ENCODE data around the gene RAB3B.
"Not testable (repeated sequence)": the region's sequence is repeated elsewhere in the genome, so short reads cannot be mapped to it uniquely, and the experiment has no call there.

RAB3B gene

DNA sequence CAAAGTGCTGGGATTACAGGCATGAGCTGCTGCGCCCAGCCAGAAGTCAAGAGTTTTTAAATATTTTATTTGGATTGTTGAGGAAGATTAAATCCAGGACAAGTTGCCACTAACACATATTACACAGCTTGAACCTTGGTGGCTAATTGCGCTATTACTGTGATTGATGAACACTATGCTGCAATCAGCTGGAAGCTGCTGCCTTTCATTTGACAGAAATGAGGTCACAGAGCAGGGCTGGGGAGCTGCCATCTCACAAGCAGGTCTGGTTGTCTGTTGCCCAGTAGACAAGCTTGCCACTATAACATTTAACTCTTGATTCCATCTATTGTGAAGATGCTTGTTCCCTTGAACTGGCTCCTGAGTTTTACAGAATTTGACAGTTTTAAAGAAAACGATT is 74.5 kb downstream of the RAB3B start:
- DNase-seq, result no peak

DNA sequence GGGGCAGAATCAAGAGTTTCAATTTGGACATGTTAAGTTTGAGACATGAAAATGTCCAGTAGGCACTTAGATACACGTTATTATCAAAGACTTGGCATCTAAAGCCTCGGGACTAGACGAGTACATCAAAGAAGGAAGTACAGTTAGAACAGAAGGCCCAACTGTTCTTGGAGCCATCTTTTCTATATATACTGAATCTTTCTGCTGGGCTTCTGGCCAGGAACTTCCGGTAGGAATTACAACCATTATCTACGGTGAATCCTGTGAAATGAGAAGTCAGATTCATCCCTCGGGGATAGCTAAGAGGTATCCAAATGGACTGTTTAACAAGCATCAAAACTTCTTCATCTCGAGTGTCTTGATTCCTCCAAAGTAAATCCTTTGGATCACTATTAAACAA is 77.6 kb downstream of the RAB3B start:
- DNase-seq, result no peak

DNA sequence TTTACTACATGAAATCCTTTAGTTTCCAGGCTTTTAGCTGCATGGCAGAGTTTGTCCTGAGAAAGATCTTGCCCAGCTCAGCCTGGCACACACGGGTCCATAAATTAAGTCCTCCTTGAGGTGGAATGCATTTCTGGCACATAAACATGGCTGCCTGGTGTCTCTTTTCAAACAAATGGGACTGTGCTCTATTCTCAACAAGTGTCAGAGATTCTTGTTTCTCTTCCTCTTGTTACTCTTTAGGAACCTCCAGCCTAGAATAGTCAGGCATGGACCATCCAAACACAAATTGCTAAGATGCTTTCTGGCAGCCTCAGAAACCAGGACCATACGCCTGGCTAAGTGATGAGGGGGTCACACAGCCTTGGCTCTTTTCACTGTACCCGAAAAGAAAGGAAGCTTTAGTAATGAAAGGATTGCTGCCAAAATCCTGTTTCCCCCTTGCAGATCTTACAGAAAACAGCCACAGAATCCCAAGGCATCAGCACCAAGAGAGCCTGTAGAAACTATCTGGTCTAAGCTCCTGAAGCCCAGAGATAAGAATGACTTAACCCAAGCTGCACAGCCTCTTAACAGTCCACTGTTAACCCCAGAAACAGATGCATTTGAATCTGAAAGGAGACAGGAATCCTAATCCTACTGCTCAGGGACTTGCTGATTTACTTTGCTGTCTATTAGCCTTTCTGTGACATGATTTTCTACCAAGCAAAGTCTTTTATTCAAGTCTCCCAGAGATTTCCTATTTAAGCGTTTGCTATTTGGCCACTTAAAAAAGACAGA is 80.1 kb downstream of the RAB3B start:
- DNase-seq, result no peak

DNA sequence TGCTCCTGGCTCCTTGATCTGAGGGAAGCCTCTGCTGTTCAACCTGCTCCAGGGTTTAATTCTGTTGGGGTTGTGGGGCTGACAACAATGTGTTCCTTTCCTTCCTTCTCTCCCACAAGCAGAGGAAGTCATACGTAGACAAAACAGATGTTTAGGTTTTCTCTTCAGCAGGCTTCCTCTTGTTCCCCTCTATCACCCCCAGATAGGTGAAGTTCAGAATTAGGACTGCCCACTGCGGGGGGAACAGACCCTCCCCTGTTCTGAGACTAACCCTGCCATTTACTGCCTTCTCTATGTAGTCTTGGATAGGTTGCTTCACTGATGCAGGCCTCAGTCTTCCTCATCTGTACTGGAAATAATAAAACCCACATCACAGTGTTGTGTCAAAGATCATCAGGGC is 82.0 kb downstream of the RAB3B start:
- DNase-seq, result no peak

DNA sequence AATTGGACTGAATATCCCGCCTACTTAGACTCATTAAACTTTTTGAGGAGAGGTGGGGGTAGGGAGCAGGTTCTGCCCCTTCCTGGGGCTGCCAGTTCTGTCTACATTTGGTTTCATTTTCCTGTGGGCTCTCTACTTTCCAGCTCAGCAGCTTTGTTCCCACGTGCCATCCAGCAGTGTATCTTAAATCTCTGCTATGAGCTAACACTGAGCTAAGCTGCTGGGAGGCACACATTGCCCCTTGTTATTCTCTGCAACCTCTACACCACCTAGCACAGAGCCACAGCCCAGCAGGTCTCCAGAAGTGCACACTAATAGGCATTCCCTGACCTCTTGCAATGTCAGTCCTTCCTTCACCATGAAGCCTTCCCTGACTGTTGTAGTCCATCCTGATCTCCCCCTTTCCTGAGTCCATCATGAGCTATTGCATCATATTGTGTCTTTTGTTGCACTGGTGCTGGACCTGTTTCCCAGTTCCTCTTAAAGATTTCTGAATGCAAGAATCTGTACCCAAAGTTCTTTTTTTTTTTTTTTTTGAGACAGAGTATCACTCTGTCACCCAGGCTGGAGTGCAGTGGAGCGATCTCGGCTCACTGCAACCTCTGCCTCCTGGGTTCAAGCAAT is 83.3 kb downstream of the RAB3B start:
- DNase-seq, result no peak

DNA sequence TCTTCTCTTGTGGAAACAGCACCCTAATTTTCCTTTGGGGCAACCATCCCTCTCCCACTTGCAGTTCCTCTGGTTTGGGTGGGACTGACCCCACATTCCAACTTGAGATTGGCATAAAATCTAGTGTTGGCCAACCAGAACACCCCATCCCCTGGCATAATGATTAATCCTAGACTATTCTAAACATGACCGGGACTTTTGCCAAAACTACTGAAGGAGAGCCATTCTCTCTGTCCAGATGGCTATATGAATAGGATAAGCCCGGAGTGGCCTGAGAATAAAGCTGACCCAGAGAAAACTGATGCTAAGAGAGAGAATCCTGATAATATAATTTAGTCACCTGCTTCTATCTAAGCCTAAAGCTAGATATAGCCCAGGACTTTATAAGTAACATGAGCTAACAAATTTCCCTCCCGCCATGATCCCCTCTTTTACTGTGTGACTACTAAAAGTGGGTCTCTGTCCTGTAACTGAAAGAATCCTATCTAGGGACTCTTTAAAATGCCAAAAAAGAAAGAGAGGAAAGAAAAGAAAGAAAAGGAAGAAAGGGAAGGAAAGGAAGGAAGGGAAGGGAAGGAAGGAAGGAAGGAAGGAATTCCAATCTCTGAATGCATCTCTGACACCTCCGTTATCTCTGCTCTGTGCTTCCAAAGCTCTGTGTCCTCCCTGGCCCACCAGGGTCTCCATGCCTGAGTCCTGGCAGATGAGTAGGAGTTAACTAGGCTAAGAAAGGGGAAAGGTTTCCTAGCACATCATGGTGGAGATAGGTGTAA is 84.0 kb downstream of the RAB3B start:
- no peak for DNase-seq

DNA sequence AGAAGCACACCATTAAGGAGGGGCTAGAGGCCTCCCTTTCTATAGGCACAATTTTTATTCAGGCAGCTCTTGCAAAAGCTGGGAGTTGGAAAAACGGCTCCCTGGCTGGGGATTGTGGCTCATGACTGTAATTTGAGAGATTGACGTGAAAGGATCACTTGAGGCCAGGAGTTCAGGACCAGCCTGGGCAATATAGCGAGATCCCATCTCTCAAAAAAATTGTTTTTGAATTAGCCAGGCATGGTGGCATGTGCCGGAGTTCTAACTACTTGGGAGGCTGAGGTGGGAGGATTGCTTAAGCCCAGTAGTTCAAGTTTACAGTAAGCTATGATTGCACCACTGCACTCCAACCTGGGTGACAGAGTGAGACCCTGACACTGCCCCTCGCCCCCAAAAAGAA is 88.0 kb downstream of the RAB3B start:
- no peak for DNase-seq

DNA sequence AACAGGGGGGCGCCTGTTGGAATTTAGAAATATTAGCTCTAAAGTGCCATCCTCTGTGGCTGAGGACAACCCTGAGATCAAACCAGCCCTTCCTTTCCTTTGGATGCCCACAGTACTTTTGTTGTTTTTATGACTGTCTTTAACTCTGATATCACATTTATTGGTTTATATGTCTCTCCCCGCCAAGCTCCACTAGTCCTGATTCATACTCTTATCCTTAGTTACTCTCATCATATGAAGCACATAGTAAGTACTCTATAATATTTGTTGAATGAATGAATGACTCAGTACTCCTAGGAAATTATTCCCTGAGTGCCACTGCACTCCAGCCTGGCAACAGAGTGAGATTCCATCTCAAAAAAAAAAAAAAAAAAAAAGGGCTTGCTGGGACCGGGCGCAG is 89.3 kb downstream of the RAB3B start:
- DNase-seq, result no peak

DNA sequence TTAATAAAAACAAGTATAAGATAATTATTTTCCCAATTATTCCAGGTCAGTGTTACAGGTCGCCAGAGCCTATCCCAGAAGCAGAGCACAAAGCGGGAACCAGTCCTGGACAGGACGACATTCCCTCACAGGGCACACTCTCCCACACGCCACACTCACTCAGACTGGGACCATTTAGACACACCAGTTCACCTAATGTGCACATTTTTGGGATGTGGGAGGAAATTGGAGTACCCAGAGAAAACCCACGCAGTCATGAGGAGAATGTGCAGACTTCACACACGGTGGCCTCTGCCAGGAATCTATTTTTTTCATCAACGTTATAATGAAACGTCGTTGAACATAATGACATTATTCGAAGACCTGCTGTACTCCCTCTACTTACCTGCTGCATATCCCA is 91.5 kb downstream of the RAB3B start:
- DNase-seq, result no peak

DNA sequence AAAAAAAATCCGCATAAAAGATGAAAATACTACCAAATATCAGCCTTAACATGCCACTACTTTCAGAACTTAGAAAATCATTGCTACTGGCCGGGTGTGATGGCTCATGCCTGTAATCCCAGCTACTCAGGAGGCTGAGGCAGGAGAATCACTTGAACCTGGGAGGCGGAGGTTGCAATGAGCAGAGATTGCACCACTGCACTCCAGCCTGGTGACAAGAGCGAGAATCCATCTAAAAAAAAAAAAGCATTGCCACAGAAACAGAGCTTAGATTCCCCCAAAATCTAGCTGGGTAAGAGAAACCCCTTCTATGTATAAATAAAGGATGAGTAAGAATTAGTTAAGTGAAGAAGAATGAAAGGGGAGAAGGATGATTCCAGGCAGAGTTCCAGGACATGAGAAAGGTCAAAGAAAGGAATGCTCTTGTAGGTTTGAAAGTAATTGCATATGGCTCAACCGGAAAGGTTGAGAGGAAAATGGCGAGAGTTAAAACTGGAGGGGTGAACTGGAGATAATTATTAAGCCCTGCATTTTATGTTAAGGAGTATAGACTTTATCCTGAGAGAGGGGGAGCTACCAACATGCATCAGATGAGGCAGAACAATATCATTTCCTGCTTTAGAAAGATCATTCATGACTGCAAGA is 92.3 kb downstream of the RAB3B start:
- no peak for DNase-seq

DNA sequence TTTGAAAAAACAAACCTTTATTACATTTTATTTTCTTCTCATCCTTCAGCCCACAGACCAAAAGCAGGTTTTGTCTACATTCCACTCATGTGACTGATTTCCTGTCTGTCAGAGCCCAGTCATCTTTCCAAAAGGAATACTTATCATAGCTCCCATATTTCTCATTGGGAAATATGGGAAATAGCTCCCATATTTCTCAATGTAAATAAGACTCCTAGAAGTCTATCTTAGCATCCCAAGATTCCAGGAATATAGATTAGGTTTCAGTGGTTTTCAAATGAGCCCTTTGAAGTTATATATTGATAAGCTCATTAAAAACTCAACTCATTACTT is 92.8 kb downstream of the RAB3B start:
- no peak for DNase-seq

DNA sequence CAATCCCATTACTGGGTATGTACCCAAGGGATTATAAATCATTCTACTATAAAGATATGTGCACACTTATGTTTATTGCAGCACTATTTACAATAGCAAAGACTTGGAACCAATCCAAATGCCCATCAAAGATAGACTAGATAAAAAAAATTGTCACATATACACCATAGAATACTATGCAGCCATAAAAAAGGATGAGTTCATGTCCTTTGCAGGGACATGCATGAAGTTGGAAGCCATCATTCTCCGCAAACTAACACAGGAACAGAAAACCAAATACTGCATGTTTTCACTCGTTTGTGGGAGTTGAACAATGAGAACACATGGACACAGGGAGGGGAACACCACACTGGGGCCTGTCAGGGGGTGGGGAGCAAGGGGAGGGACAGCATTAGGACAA is 95.8 kb downstream of the RAB3B start:
- DNase-seq, result not testable (repeated sequence)

DNA sequence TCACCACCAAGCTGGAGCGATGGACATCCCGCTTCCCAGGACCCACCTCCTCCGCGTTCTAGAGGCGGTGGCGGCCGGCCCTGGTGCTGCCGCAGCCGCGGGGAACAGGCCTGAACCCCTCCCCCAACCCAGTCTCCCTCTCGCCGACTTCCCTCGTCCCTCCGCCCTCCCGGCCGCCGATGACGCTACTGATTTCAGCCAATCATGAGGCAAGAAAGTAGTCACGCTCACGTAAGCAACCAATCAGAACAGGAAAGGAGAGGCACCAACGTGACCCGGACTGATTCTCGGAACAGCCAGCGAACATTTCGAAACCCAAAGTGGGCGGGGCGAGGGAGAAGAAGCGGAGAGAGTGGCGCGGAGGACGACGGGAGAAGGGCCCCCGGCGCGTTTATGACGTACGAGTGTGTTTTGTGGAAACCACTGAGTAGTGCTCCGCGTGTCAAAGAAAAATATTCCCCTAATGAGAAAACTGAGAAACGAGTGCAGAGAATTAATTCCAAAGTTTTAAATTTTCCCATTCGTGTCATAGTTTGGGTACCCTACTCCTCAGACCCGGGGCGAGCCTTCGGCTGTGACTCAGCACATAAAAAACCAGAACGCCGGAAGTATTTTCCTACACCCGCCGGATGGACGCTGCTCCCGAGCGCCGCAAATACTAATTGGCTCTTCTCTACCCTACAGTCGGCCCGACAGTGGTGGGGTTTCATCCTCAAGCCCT is 111.7 kb downstream of the RAB3B start, which contains the start of gene NRDC:
Gene NRDC, minus strand, starts transcription at position 112 of the 721 bp plus-strand sequence. CDS start 112 bp downstream, outside the sequence.
- peak; percentile 100 for DNase-seq

DNA sequence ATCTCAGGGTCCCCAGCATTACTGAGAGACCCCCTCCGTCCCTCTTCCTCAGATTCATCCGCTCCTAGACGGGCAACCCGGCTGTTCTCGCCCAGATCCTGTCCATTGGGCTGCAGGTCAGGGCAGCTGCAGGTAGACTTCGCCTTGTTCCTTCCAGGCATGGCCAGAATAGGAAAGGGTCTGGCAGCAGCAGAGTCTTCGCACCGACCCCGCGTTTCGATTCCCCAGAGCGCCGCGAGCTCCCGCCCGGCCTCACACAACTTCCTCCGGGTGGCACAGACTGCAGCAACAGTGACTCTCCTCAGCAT is 112.2 kb downstream of the RAB3B start:
- no peak for DNase-seq

DNA sequence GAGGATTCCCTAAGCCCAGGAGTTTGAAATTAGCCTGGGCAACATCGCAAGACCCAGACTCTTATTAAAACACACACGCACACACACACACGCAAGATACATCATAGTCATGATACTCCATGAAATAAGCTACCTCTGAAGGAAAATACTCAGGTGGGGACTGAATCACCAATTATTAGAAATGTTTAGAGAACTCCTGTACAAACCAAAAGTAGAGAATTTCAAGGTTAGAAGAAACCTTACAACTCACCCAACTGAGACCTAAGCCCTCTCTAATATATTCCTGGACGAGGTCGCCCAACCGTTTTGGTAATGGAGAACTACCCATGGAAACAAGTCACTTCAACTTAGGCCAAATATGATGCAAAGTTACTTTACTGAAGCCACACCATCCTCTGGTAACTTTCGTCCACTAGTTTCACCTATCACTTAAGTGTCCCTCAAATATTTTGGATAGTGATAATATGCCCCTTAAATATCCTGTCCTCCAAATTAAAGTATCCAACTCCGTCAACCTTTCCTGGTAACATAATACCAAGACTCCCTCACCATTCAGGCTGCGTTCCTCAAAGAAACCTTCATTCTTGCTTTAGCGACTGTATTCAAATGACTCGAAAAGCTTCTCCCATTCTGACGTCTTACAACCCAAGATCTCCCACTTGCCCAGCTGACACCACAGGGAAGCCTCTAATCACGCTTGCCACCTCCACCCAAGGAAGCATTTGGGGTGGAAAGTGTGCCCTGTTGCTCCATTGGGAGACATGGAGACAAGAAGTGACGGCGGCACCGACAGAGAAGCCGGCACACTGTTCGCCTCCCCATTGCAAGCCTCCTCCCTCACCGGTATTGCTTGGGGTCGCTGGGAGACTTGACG is 112.8 kb downstream of the RAB3B start:
- peak; percentile 15 for DNase-seq

DNA sequence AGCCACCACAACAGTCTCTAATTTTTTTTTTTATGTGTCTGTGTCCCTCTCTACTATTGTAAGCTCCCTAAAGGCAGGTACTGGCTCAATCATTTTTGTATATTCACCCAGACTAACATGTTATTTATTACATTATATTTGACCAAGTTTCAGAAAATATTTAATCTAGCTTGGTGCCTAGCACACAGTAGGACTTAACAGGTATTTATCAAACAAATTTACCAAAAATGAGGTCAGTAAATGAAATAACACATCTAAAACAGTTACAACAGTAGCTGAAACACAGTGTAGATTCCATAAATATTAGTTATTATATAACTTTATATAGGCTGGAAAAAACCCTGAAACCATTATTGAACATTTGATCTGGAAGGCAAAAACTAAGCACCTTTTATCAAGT is 114.7 kb downstream of the RAB3B start:
- no peak for DNase-seq

DNA sequence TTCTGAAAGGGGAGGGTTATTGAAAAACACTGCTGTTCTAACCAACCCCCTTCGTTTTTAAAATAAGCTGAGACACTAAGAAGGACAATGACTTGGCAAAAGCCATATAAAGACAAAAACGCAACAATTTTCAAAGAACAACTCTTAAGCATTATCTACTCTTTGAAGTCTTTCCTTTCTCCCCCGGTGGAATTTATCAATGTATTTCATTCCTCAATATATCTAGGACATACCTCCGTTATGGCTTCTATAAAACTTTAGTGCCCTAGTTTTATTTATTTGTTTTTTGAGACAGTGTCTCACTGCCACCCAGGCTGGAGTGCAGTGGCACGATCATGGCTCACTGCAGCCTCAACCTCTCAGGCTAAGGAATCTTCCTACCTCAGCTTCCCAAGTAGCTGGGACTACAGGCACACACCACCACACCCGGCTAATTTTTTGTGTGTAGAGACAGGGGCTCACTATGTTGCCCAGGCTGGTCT is 115.2 kb downstream of the RAB3B start:
- DNase-seq, result no peak

DNA sequence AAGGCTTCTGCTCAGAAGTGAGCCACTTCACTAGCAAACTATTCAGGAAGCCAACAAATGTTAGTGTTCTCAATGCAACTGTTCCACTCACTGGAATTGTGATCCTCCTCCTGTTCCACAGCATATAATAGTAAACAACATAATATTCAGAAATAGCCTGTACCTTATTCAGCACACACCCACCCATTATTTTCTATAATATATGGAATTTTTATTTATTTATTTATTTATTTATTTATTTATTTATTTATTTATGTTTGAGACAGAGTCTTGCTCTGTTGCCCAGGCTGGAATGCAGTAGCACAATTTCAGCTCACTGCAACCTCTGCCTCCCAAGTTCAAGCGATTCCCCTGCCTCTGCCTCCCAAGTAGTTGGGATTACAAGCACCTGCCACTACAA is 117.2 kb downstream of the RAB3B start:
- not testable (repeated sequence) for DNase-seq

DNA sequence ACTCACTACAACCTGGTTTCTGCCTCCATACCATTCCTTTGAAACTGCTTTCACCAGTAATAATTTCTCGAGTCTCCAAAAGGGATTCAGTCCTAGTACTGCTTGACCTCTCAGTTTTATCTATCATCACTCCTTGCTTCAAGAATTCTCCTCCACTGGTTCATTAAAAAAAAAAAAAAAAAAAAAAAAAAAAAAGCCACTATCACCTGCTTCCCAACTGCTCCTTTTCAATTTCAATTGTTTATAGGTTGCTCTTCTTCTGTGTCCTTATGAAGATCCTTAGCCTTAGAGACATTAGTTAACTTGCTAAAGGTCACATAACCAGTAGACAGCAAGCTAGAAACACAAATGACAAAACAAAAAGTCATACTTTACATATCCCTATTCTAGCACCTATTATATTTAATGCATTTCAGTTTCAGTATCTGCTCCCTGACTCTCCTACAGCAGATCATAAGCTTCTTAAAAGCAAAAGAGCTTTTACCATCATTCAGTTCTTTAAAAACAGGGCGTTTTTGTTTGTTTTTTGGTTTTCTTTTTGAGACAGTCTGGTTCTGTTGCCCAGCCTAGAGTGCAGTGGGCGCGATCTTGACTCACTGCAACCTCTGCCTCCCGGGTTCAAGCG is 119.0 kb downstream of the RAB3B start:
- DNase-seq, result no peak

DNA sequence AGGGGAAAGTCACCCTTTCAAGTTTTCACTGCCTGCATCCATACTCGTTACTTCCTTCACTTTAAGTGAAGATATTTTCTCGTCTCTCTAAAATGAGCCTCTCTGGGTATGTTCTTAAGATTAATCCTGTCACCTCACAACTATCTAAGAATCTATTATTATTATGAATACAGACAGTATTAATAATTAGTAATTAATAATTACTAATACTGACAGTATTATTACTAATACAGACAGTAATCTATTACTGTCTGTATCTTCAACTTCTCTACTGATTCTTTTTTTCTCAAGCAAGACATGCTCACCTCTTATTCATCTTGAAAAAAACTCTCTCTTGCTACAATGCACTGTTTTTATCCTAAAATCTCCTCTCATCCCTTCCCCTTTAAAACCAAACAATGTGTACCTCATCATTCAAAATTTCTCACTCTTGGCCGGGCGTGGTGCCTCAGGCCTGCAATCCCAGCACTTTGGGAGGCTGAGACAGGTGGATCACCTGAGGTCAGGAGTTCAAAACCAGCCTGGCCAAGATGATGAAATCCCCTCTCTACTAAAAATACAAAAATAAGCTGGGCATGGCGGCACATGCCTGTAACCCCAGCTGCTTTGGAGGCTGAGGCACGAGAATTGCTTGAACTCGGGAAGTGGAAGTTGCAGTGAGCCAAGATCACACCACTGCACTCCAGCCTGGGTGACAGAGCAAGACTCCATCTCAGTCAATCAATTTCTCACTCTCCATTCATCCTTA is 119.7 kb downstream of the RAB3B start:
- no peak for DNase-seq
